ENCODE results near the gene FLAD1.

The FLAD1 gene

DNA sequence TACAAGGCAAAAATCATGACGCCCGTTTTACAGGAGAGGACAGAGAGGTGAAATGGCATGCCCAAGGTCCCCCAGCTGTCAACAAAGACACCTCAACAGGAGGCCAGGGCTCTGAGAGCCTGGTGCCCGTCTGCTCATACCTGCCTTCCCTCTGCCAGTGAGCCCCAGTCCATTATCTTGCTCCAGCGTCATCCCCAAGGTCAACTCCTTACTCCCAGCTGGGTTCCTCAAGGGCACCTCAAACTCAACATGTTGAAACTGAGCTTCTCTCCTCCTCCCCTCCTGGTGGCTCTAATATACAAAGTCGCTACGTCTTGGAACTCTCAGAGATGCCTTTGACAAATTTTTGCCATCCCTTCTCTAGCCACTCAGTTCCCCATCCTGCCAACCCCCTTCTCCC, 30.5 kb upstream of the FLAD1 start:
- no peak for DNase-seq (ENCODE audit: low read depth)

DNA sequence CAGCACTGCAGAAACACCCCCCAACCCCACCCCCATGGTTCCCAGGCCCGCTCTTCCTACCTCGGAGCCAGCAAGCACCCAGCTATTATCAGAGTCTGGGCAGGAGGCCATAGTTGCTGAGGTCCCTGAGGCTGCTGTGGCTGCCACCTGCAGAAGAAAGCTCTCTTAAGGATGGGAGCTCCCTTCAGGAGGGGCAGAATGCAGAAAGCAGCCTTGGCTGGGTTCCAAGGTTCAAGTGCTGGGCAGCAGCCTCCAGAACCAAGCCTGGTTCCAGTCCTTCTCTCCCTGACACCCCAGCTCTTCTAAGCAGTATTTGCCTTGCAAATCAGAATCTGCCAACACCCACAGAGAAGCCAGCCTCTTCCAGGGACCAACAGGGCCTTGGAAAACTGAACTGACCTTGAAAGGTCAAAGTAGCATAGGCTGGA, 29.5 kb upstream of the FLAD1 start:
- no peak for DNase-seq (ENCODE audit: low read depth)

DNA sequence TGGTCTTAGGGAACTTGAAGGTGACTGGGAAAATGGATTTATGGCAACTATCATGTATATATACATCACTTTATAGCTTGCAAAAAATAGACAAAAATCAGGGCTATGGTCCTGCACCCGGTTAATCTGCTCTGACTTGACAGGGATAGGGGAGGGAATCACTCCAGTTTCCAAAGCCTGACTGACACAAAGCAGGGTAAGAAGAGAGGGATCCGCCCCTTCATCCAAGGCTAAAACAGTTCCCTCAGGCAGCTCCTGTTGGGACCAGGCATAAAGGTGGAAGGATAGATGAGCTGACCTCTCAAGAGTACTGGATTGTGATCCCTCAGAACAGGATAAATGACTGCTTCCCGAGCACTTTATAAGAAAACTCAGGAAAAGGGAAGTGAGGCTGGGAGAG, 28.6 kb upstream of the FLAD1 start:
- no peak for DNase-seq (ENCODE audit: low read depth)

- peak; percentile 49 for DNase-seq (ENCODE audit: low read depth)
Measured at GRCh38 chr1:154955039-154955717, 28.0 kb upstream of the FLAD1 start.

GRCh38 chr1:154955718-154956543, 27.2 kb upstream of the FLAD1 start, which contains the start of gene PBXIP1:
Gene PBXIP1, minus strand, starts transcription at chr1:154956099. Its CDS starts 2,378 bp downstream, at chr1:154953721.
- peak; percentile 54 for DNase-seq (ENCODE audit: low read depth)

DNA sequence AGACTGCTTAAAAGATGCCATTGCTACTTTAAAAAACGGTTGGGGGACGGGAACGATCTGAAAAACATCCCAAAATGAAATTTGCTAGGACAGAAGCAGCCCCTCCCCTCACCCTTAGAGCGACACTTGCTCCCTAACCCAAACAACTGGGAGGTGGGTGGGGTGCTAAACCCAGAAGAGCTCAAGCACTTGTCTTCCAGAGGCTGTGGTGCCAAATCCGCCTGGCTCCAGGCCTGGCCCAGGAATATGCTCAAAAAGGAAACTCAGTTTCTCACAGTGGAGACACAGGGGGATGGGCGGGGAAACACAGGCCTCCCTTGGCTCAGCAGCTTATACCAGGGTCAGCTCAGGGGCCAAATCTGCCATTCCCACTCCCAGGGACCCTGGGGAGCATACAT, 26.6 kb upstream of the FLAD1 start:
- no peak for DNase-seq (ENCODE audit: low read depth)

- DNase-seq (ENCODE audit: low read depth) = no peak
Measured at GRCh38 chr1:154957091-154957657, 26.0 kb upstream of the FLAD1 start.

GRCh38 chr1:154958036-154958435, 25.1 kb upstream of the FLAD1 start:
- DNase-seq (ENCODE audit: low read depth) = no peak

DNA sequence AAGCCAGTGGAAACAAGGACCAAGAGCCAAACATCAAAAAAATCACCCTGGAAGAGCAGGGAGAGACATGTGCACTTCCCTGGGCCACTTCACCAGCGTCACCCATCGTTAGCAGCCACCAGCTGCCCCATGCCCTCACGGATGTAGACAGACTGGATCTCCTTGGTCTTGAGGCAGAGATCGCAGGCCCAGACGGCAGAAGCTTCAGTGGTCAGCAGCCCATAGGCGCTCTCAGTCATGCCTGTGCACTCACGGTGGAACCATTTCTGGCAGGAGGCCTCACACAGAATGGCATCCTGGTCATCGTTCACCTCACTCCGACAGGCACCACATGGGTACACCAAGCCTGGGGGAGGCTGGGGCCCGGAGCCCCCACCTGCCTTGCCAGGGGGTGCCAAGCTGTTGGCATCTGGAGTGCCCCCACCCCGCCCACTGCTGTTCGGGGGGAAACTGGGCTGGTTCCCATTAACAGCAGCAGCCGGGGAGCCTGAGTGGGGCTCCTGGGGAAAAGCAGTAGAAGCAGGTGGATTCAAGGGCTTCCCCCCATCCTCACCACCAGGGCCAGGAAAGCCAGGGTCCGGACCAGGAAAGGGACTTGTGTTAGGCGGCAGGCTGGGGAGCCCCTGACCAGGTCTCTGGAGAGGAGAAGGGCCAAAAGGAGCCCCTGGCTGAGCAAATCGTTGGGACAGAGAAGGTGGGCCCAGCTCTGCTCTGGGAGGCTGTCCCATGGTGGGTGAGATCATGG, 24.3 kb upstream of the FLAD1 start:
- no peak for DNase-seq (ENCODE audit: low read depth)

- DNase-seq (ENCODE audit: low read depth) = no peak
Measured at GRCh38 chr1:154959426-154959780, 23.7 kb upstream of the FLAD1 start.

DNA sequence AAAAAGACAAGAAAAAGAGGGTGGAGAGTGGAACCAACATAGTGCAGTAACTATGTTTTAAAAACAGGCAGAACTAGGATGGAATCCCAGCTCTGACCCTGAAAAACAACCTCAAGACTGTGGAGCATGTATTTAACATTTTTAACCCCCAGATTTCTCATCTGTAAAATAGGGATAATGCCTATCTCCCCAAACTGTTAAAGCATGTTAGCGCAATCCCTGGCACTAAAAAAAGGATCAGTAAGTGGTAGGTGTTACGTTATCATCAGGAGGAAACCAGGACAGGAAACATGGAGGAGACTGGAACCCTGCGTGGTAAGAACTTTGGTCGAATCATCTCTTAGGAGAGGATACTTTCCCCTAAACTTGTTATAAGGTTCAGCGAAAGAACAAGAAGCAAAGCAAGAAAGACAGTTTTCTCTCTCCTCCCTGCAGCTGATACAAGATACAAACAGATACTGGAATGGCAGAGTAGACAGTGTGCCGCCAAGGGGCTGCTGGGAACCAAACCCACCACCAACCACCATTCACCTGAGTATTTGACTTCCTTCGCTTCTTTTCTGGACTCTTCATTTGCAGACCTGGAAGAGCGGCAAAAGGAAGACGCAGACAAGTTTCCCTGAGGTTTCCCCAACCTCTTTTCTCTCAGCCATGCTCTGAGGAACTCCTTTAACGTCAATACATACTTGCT, 22.6 kb upstream of the FLAD1 start:
- DNase-seq (ENCODE audit: low read depth) = no peak

- DNase-seq (ENCODE audit: low read depth) = peak; percentile 64
Measured at GRCh38 chr1:154961207-154962155, 21.7 kb upstream of the FLAD1 start, which contains the start of gene PYGO2. Gene PYGO2, minus strand, starts transcription at chr1:154961782. Its CDS starts 206 bp downstream, at chr1:154961576.

DNA sequence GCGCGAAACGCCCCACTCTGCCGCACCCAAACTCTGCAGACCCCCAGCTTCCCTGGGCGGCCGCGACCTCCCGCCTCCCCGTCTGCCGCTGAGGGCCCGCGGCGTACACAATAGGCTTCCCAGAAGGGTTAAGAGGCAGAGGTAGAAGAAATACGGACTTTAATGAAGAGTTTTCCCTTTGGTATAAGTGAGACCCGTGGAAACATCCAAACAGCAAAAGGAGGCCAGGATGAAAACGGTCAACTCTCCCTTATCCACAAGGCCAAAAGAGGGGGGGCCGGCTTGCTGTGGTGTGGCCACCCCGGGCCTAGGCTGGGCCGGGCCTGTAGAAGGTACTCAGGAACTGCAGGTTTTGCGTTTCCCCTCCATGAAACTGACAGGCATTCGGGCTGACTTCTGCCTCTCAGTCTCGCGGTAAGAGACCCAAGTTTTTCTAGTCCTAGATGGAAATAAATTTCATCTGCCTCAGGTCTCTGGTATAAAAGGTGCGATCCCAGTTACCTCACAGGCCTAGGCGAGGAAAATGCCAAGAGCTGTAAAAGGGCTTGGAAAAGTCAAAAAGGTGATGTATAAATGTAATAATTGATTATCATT, 20.9 kb upstream of the FLAD1 start:
- no peak for DNase-seq (ENCODE audit: low read depth)

- no peak for DNase-seq (ENCODE audit: low read depth)
Measured at GRCh38 chr1:154962795-154963330, 20.3 kb upstream of the FLAD1 start.

DNA sequence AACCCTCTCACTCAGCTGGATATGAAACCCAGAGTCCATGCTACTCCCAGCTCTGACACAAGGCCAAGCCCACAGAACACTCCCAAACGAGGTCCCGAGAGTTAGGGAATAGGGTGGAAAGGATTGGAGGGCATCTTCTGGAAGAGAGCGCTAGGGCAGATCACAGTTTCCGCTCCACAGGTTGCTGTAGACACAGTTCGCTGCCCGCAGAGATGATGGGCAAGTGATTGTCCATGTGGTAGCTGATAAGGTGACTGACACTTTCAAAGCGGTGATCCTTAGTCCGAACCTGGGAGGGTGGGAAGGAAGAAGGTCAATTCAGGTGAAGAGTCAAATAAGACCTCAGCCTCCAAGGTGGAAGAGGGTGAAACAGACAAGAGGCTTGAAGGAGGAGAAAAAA, 19.5 kb upstream of the FLAD1 start:
- no peak for DNase-seq (ENCODE audit: low read depth)

- no peak for DNase-seq (ENCODE audit: low read depth)
Measured at GRCh38 chr1:154964359-154964758, 18.8 kb upstream of the FLAD1 start.

- no peak for DNase-seq (ENCODE audit: low read depth)
Measured at GRCh38 chr1:154966111-154966510, 17.0 kb upstream of the FLAD1 start.

DNA sequence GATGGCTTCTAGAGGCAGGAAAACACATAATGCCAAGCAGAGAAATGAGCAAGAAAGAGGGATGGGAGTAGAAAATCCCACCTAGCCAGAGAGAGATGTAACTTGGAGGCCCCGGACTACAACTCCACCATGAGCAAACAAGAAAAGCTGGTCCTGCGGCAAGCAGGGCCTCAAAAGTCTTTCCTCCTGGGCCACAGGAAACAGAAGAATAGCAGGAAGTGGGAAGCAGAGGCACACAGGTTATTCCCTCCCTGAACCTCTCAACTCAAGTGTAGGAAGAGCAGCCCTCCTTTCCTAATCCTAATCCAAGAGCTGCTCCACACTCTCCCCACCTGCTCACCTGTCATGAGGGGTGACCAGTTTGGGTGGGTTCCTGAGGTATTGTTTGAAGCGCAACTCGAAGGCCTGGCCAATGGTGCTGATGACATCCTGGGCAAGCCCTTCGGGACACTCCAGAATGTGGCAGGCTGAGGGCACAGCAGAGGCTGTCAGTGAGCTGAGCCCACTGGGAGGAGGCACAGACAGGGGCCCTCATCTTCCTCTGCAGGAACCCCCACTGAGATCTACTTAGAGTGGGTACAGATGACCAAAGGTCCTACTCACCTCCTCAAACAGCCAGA, 15.7 kb upstream of the FLAD1 start:
- no peak for DNase-seq (ENCODE audit: low read depth)

GRCh38 chr1:154968731-154969130, 14.4 kb upstream of the FLAD1 start:
- DNase-seq (ENCODE audit: low read depth) = no peak
